Measurements from ENCODE around the gene PLEKHG4B.
"Not testable (repeated sequence)": the region's sequence is repeated elsewhere in the genome, so short reads cannot be mapped to it uniquely, and the experiment has no call there.

Gene PLEKHG4B

DNA sequence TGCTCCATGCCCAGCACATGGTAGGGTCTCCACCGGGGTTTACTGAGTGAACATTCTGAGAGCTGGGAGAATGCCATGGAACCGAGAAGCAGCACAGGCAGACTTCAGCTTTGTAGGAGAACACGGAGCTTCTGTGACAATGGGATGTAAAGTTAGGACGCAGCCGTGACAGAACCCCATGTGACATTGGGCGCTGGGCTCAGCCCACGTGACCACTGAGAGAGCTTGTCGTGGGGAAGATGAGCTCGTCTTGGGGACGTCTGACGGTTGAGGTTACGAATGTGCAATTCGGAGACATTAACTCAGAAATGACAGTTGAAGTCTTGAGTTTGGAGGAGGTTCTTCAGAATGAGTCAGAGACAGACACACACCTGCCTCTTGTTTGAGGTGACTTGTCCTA is 139.7 kb downstream of the PLEKHG4B start:
- no peak for DNase-seq

DNA sequence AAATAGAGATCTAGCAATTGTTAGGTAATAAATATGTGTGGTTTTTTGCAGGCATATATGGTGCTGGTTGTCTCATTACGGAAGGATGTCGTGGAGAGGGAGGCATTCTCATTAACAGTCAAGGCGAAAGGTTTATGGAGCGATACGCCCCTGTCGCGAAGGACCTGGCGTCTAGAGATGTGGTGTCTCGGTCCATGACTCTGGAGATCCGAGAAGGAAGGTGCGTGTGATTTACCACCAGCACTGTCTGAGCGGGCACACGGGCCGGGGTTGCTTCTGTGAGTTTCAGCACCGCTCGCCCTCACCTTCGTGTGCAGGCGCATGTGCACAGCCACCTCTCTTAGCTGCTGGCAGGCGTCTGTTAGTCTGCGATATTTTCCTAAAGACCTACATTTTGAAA is 141.5 kb downstream of the PLEKHG4B start:
- DNase-seq, result not testable (repeated sequence)

- DNase-seq, result no peak
These were observed 142.5 kb downstream of the PLEKHG4B start for GRCh38 chr5:234450-234849.

DNA sequence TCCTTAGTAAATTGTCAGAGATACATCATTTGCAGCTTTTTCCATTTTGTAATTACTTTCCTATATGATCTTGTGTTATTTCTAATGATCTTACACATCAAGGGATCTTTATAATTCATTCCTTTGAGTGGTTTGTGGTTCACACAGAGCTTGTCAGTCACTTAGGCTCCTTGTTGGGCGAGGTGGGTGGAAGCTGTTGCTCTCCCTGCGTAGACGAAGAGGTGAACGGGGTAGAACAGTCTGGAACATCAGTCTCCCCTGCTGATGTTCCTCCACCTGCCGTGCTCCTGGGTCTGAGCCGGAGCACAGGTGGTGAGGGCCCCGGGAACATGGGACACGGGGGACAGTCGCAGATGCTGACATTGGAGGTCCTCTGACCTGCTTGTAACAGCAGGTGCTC is 143.6 kb downstream of the PLEKHG4B start:
- not testable (repeated sequence) for DNase-seq

GRCh38 chr5:237931-238330 is 146.0 kb downstream of the PLEKHG4B start:
- DNase-seq, result not testable (repeated sequence)
